ENCODE data around the gene SRP9. TPM values are rescaled to one million over a fixed set of nuclear protein-coding genes. Genes with fewer than 3 reads are reported as not detected.

The SRP9 gene
- total RNA-seq, 2 donors from 2014 or later, result 48.5 to 86.6 TPM

DNA sequence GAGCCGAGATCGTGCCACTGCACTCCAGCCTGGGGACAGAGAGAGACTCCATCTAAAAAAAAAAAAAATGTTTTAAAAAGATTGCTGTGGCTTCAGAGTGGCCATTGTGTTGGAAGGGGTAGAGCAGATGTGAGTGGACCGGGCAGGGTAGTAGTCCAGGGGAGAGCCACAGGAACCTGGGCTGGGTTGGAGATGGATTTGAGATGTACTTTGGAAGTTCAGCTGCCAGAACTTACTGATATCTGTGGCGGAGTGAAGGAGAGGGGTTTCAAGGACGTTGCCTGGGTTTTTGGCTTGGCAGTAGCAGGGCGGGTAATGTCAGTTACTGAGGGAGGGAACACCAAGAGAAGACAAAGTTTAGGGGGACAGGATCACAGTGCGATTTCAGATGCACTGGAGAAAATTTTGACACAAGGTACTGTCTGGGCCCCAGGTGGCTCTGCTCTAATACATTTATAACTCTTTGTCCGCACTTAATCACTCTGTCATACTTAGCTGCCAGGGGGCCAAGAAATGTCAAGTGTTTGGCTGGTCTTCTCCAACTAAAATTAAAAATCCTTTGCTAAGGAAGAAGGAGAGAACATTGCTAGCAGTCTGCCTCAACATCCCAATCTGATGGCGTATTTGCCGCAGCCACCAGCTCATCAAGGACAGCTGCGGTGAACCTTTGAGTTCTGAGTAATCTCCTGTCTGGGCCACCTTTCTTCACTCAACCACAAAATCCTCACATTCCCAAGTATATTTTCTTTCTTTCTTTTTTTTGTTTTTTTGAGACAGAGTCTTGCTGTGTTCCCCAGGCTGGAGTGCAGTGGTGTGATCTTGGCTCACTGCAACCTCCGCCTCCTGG lies 41.9 kb downstream of the SRP9 start:
- no peaks in the 10 kb centered on the region for H3K9me3 ChIP-seq
- H3K27ac ChIP-seq, result peak overlapping the region in 3 of 4 donors; percentile 28 to 57 (median 49)
- no peaks in the 10 kb centered on the region for H3K27me3 ChIP-seq
- intact Hi-C loops (cut with DNase I), result no loop called here
- no peak overlapping the region for H3K4me3 ChIP-seq
- no peaks in the 10 kb centered on the region for H3K36me3 ChIP-seq (replicated peaks in 1 of 2; ENCODE audit: insufficient read depth in 1 of 2, low read depth in 2 of 2)
- no peak for DNase-seq
- peaks cover 98% of the 10 kb centered on the region for H3K4me1 ChIP-seq
- TF ChIP-seq, protein P1, sequence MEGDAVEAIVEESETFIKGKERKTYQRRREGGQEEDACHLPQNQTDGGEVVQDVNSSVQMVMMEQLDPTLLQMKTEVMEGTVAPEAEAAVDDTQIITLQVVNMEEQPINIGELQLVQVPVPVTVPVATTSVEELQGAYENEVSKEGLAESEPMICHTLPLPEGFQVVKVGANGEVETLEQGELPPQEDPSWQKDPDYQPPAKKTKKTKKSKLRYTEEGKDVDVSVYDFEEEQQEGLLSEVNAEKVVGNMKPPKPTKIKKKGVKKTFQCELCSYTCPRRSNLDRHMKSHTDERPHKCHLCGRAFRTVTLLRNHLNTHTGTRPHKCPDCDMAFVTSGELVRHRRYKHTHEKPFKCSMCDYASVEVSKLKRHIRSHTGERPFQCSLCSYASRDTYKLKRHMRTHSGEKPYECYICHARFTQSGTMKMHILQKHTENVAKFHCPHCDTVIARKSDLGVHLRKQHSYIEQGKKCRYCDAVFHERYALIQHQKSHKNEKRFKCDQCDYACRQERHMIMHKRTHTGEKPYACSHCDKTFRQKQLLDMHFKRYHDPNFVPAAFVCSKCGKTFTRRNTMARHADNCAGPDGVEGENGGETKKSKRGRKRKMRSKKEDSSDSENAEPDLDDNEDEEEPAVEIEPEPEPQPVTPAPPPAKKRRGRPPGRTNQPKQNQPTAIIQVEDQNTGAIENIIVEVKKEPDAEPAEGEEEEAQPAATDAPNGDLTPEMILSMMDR (IDR thresholded peaks at IDR 0.05), result no peak
- no peak for TF ChIP-seq POLR2A (IDR thresholded peaks at IDR 0.05)
- no peak for ATAC-seq
- WGBS, 2 donors, result 37 to 44% methylated on average over 12 of the region's 12 CpGs

DNA sequence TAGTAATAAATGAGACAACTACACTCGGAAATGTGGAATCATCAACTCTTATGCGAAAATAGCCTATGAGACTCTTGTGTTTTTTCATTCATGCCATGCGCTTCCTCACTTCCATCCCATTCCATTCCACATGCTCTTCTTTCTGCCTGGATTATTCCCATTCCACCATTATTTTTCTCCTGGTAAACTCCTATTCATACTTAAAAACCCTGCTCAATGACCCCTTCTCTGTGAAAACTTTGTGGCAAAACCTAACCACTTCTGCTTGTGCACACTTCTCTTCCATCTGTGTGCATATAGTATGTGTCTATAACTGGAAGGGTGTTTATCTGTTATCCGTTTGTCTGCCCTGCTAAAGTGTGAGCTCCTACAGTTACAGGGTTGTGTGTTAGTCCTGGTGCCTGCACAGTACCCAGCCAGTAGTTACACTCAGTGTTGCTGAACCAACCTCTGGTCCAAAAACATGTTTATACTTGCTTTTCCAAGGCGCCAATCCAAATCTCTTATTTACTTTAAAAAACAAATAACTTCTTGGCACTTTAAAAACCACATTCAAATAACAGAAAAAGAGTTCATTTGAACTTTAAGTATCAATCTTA lies 43.0 kb downstream of the SRP9 start:
- Histone ChIP-seq H3K4me3 (no peak overlapping the region), H3K27ac (peak overlapping the region in 3 of 4 donors; percentile 28 to 49 (median 41)), H3K9me3 (no peaks in the 10 kb centered on the region), H3K27me3 (no peaks in the 10 kb centered on the region), H3K4me1 (peaks cover 98% of the 10 kb centered on the region), H3K36me3 (replicated peaks in 1 of 2; ENCODE audit: insufficient read depth in 1 of 2, low read depth in 2 of 2) (no peaks in the 10 kb centered on the region)
- DNase-seq (peak in 3 of 4 donors; percentile 49 to 67 (median 56)), ATAC-seq (no peak)
- 55 to 63% methylated on average over 5 of the region's 5 CpGs for WGBS, 2 donors
- intact Hi-C loops (cut with DNase I), result no loop called here
- TF ChIP-seq, protein P1 (IDR thresholded peaks at IDR 0.05), result no peak
- no peak for TF ChIP-seq POLR2A (IDR thresholded peaks at IDR 0.05)

- TF ChIP-seq, protein P1 (IDR thresholded peaks at IDR 0.05), result no peak
- no peak for TF ChIP-seq POLR2A (IDR thresholded peaks at IDR 0.05)
- 65 to 69% methylated on average over 12 of the region's 12 CpGs for WGBS, 2 donors
- intact Hi-C loops (cut with DNase I), result no loop called here
- Histone ChIP-seq H3K36me3 (replicated peaks in 1 of 2; ENCODE audit: insufficient read depth in 1 of 2, low read depth in 2 of 2) (no peaks in the 10 kb centered on the region), H3K4me3 (no peak overlapping the region), H3K9me3 (no peaks in the 10 kb centered on the region), H3K4me1 (peaks cover 98% of the 10 kb centered on the region), H3K27ac (peak overlapping the region in 2 of 4 donors; percentile 81 to 88), H3K27me3 (no peaks in the 10 kb centered on the region)
- DNase-seq (no peak), ATAC-seq (no peak)
Measured at GRCh38 chr1:225822655-225823403, 45.2 kb downstream of the SRP9 start.

GRCh38 chr1:225823811-225824261 lies 46.2 kb downstream of the SRP9 start:
- ATAC-seq, result no peak
- Histone ChIP-seq H3K4me1 (peaks cover 95% of the 10 kb centered on the region), H3K9me3 (no peaks in the 10 kb centered on the region), H3K27ac (peak overlapping the region in 3 of 4 donors; percentile 81 to 88 (median 87)), H3K36me3 (replicated peaks in 1 of 2; ENCODE audit: insufficient read depth in 1 of 2, low read depth in 2 of 2) (no peaks in the 10 kb centered on the region), H3K27me3 (no peaks in the 10 kb centered on the region), H3K4me3 (no peak overlapping the region)
- TF ChIP-seq, protein P1 (IDR thresholded peaks at IDR 0.05), result no peak
- TF ChIP-seq POLR2A (IDR thresholded peaks at IDR 0.05), result no peak
- no peak for DNase-seq
- intact Hi-C loops (cut with DNase I), result no loop called here
- WGBS, 2 donors, result 31 to 52% methylated on average over 8 to 12 of the region's 12 CpGs
